HG02571 (cell line): ENCODE results near the gene DIDO1.

Experiments used
- ATAC-seq: cut with Tn5 transposase; IDR thresholded peaks from one replicate; pipeline ENCODE4 v1.9.1; 2021; ENCODE audit warnings: mild to moderate bottlenecking, moderate library complexity; ENCODE audit not compliant: unreplicated experiment

DIDO1 gene

DNA sequence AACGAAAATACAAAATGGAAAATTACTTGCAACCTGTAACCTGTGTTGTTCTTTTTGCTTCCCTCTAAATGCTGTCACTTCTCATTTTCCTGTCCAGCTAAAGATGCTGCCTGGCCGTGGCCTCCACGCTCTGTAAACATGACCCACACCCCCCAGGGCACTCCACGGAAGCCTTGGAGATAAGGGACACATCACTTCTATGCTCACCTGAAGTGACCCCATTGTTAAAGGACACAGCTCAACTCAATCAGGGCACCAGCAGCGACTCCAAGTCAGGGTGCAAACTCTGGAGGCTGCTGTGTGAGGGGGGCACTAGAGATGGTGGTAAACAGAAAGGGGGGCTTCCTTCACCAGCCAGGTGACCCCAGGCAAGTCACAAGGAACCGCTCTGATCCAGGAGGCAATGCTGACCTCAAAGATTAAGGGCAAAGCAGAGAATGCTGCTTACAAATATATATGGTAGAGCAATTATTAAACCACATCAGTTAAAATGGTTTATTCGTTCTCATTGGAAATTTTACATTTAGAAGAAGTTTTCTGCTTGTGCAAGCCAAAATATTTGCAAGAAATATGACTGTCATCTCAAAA, 13.2 kb downstream of the DIDO1 start:
- ATAC-seq = no peak

DNA sequence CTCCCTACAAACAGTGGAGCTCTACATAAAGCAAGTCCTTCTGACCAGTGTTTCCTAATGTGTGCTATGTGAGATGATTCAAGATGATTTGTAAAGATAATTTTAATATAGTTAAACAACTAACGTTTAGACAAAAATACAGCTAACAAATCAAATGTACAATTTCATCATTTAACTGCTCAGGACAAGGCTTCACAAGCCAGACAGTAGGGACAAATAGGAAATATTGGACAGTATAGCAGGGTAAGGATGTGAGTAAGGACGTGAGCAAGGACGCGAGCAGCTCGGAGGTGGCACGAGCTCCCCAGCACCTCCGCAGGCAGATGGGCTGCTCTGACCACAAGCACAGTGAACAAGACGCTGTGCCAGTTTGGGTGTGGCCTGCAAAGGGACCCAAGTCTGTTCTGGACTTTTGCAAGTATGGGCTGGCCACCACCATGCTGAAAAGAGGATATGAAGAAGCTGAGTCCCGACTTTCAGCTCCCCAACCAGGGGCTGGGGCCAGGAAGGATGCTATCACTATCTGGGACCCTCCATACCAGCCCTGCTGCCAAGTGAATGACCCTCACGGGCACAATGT, 14.5 kb downstream of the DIDO1 start:
- ATAC-seq = no peak

DNA sequence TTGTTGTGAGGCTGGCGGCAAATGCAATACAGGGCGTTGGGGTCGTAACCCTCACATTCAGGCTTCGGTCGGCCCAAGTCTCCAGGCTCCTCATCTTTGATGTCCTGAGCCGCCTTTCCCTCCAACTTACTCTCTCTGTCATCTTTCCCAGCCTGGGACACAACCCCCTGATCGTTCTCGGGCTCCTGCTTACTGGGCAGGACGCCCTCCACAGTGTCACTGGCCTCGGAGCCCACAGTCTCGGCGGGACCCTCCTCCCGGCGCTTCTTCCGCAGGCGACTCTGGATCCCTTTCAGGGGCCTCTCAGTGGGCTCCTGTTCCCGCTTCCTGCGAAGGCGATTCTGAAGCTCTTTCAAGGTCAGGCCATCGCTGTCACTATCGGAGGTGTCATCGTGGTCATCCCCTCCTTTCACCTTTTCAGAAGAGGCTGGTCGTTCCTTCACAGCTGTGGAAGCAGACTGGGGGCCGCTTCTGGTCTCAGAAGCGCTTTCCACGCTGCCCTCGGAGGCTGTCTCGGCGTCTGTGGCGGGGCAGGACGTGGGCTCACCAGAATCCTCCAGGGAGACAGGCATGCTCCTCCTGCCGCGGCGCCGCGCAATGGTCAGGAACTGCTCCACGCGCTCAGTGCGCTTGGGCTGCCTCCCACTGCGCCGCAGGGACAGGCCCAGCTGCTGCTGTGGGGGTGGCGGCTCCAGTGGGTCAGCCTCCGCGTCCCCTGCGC, 15.4 kb downstream of the DIDO1 start:
- ATAC-seq = no peak

DNA sequence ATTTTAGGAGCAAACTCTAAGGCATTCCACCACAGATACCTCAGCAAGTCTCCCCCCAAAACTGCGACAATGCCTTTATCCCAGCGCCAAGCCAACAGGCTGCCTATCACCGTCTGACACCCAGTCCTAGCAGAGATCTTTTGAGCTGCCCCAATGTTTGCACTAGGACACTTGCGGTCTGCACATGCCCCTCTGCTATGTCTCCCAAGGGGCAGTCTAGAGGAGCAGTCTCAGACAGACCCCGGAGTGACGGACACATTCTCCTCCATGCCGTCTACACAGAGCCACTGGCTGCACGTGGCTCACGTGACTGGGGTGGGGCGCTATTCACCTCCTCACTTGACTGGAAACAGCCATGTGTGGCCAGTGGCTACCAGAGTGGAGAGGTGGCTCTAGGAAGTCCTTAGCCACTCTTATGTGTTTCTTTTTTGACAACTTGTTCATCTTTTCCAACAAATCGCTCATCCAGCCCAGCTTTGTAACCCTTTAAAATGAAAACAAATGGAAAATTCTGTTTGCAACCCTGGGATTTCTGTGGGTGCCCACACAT, 16.0 kb downstream of the DIDO1 start:
- ATAC-seq = no peak

DNA sequence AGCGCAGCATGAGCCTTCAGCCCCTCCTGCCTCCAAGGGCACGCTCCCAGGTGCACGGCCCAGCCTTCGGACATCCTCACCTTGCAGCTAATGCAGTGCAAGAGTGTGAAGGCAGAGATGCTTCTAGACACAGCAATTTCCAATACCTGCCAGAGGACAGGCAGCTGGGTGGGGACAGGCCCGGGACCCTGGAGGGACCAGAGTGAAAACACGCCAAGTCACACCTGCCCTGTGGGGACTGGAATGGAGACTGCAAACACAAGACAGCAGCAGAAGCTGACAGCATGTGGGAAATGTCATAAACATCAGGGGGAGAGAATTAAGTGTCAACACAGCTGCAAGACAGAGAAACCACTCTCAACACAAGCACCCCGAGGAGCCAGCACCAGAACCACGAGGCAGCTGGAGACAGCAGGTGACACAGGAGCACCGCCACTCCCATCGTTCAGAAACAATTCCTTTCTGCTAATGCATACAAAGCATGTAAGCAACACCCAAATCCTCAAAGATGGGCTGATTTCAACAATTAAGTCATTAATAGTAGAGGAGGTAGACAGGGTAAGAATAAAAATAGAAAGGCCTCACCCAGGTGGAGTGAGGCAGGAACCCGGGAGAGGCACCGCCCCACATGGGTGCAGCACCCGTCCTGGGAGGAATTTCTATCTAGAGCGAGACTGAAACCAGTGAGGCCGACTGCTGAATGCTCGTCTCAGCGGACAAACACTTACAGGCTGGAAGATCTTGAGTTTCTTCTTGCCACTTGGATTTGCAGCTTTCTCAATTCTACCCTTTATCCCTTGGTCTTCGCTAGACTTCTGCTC, 17.1 kb downstream of the DIDO1 start:
- no peak for ATAC-seq

DNA sequence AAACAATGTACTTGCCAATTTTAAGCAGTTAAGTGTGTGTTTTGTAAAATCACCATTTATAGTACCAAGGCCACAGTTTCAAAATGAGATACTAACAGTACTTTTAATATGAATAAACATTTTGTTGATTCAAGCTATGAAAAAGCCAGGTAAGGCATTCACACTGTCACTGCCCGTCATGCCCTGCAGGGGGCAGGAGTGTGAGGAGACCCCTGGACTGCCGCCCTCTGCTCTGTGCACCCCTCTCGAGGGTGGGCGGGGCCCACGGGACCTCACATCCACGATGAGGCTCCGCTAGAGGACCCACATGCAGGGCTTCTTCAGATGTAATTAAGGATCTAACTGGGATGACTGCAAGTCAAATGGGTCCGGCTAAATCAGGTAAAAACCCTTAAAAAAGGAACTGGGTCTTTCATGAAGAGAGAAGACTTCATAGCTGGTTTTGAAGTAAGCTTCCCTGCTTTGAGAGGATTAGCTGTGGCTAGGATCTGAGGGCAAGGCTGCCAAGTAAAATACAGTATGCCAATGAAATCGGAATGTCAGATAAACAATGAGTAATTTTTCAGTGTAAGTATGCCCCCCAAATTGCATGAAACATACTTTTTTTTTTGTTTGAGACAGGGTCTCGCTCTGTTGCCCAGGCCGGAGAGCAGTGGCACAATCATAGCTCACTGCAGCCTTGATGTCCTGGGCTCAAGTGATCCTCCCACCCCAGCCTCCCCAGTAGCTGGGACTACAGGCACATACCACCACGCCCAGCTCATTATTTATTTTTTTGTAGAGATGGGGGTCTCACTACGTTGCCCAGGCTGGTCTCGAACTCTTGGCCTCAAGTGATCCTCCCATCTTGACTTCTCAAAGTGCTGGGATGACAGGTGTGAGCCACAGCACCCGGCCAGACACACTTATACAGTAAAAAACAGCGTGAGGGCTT, 18.7 kb downstream of the DIDO1 start:
- no peak for ATAC-seq

DNA sequence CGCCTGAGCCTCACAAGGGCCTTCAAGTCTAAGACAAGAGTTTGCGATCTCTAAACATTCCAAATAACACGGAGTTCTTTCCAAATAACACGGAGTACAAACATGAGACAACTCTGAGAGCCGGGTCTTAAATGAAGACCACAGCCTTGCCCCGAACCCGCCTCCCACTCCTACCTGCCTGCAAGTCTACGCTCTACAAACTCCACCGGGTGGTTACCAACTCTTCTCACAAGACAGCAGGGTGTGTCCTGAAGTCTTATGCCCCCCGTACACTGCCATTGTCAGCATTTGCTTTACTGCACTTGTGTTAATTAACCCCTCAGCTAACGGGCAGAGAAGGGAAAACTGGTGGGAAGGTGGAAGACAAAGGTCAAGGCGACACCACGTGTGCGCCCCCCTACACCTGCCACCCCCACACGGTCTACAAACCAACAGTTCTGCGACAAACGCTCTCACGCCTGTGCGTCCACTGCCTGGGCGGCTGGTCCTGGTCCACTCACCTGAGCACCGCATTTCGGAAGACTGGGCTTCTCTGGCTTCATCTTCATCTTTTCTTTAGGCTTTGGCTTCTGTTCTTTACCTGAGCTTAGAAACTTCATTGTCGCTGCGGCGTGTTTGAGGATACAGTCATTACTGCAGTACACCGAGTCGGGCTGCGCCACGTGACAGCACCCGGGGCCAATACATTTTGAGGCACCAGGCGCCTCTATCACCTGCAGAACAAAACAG, 19.5 kb downstream of the DIDO1 start:
- no peak for ATAC-seq

DNA sequence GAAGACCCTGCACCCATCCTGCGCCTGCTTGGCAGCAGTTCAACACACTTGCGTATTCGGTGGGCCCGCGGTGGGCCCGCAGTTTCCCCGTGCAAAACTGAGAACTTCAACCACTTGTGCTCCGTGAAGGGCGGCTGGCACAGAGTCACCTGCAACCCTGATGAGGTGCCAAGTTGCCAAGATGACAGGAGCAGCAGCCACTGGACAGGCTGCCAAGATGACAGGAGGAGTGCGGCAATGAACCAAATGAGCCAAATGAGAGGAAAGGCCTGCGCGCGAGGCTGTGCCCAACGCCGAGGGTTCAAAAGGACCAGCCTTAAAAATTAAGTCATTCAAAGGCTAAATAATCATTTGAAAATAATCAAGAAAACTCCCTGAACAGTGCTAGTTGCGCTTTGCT, 20.1 kb downstream of the DIDO1 start:
- ATAC-seq = no peak

DNA sequence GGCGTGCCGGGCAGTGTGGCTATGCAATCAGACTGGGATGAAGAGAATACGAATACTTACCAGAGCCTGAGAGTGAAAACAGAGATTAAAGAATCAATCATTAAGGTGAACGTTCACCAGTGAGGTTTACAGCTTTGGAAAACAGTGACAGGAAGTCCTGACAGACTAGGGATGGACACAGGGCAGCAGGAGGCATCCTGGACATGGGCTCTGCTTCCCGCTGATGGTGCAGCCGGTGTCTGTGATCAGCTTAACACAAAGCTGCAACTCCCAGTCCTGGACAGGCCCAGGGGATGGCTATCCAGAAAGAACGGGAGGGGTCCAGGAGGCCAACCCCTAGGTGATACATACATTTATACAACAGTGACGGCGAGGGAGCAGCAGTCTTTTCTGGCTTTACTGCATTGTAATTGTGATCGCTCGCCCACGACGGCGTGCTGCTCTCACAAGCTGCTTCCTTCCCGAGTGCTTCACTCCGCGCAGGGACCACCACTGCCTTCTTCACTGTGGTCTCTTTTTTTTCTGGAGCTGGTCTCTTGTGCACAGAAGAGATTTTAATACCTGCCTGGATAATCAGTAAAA, 20.7 kb downstream of the DIDO1 start:
- ATAC-seq = no peak

DNA sequence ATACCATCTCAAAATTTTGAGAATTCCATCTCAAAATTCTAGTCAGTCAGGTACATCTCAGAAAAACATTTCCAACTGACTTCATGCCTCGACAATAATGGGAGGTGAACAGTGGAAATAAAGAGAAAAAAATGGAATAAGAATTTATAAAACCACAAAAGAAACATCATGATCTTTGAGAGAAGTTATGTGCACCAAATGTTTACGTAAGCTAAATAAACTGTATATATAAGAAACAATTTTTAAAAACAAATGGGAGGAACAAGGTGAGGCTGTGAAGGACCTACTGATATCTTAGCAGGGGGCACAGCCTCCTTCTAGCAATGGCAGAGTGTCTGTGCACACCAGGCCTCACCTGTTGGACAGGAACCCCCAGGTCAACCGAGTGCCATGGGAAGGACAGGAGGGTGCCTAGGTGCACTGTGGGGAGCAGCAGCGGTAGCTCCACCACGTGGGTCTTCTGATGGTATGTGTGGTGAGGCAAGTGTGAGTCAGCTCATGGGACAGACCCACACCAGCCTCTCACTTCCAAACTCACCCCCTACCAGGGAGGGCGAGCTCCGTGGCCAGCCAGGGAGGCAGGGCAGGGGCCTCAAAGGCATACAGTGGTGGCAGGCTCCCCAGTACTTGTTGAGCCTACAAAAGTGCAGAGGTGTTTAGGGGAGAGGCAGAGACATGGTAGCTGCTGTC, 23.2 kb downstream of the DIDO1 start:
- no peak for ATAC-seq

DNA sequence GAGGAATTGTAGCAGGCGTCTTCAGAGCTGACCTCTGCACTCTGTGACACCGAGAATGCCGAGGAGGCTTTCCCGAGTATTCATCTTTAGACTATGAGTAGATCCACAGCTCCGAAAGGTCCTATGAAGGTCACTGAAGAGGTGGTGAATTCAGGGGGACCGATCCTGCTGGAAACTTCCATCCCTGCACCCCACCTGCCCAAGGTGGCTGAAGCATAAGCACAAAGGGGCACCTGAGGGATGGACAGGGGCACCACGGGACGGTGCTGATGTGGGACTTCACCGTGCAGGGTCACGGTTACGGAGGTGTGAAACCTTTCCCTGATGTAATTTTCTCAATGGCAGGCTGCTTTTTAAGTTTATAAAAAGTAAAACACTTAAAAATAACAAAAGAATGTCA, 24.4 kb downstream of the DIDO1 start:
- no peak for ATAC-seq

DNA sequence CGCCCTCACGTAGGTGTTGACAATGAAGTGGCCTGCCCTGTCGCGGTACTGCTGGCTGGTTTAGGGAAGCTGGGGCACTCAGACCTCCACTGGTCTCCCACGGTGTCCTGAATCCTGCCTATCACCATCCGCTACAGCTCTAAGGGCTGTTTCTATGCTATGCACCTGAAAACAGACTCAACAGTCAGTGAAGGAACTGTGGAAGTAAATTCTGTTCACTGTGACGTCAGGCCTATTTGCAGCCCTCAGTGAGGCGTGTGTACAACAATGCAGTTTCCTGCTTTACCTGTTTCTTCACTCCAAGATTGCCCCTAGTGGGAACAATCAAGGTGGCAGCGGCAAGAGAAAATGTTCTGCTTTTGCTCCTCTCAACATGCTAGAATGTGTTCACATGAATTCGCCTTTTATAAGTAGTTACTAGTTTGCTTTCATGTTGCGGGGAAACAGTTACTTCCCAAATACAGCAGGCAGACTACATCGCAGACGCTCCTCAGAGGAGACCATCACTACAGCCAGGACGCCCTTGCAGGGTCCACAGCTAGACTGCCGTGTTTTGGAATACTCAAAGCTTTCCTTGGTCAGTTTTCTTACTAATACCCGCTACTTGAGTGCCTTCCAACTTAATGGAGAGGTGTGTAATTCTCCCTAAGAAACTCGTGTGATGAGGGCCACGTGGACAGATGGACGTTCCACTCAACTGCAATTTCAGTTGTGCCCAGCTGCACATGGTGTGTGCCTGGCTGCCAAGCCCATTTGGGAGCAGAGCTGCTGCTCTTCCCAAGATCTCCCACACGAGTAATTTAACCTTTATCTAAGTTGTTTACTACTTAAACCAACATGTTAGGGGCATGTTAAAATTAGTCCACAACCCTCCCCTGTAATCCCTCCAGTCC, 25.4 kb downstream of the DIDO1 start:
- ATAC-seq = no peak

DNA sequence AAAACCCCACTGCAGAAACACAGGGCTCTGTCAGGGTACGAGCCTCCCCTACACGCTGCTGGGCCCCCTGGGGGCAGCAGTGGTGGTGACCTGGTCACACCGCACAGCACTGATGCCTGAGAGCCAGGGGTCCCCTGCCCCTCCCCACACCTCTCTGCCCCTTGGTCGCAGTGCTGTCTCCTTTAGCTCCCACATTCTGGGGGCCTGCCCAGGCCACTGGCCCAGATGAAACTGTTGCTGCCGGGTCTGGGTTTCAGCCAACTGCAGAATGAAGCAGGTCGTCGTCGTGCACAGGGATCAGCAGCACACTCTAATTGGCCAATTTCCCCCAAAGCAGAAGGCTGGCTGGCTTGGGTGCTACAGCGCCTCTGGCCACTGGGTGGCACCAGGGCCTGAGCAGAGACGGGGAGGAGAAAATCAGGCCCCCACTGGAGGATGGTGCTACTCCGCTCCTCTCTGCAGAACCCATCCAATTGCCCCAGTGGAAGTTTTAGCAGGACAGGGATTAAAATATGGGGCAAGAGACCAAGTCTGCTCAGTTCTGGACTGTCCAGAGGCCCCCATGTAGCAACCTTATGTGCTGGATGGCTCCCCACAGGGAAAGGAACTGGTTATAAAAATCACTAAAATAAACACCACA, 26.1 kb downstream of the DIDO1 start:
- no peak for ATAC-seq

DNA sequence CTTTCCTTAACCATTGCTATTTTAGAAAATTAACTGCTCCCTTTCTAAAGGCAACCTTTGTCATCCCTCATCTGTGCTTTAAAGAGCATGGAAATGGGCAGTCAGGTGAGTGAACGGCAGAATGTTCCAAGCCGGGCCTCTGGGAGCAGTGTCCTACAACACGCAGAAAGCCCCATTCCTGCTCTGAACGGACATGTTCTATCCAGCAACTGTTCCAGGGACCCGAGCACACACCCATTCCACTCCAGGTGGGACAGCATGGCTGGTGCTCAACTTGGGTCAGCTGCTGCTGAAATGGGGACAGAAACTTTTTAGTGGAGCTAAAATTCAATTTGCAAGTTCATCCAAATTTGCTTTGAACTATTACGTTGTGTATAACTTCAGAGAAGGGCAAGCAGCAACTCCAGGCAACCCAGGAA, 26.7 kb downstream of the DIDO1 start:
- ATAC-seq = no peak

DNA sequence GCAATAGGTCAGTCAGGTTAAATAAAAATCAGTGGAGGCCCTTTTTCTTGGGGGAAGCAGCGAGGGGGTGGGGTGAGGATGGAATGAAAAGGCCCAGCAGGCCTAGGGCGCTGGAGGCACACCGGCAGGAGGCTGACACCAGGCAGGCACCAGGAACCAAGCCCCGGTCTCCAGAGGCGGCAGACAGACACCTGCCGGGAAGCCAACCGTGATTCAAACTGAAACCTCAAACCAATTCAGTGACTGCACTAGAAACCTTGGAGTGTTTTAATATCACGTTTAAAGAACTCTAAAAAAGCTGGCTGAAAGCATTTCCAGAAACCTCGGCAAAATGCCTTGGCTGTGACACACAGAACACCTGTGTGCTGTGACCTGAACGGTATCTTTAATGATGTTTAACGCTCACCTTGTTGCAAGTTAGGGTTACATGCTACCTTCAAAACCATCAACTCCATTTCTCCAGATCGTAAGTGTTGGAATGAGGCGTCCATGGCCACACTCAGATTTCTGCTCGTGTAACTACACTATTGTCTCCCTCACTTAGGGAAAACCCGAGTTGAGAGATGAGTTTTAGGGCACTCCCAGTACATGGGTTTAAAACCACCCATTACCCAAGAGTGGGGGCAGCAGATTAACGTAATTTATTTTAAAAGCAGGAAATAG, 27.2 kb downstream of the DIDO1 start:
- ATAC-seq = no peak

DNA sequence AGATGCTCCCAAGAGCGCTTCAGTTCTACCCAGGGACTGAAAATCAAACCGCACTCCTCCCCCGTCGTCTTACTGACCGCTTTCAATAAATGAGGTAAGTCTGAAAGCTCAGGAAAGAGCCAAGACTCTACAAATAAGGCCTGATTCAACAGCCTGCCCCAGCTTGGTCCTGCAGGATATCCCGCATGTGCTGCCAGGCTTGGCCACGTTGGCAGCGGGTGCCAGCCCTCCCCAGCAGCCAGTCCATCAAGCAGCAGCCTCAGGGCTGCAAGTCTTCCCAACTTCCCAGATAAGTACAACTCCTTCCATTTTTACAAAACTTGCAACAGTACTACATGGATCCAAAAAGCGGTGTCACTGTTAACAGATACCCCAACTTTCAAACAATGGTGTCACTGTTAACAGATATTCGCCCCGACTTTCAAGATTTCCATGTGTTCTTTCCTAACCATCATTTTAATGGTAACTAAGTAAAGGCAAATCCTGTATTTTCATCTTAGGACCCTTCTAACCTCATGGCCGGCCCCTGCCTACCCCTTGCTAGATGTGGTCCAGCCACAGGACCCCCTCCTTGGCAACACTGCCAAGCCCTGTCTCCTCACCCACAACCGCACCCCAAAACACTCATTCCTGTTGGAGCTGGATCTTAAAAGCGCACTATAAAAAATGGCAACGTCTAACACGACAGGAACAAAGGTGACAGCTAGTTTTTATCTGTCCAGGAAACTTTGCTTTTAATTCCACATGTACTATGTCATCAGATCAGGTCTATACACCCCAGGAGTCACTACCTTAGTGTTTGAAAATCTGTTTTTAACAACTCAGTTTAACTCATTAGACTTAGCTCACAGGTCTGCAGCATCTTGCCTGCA, 28.0 kb downstream of the DIDO1 start:
- ATAC-seq = no peak
